HUES64 (cell line): ENCODE data around the gene SH2D3A.

ENCODE experiments used
- H3K27ac ChIP-seq: 2 replicates; pipeline ENCODE4 v1.7.0; 2013; ENCODE audit warnings: low read depth, low read length, inconsistent platforms
- H3K27me3 ChIP-seq: 2 replicates; pipeline ENCODE4 v1.6.1; 2013; ENCODE audit warnings: mild to moderate bottlenecking, low read length; ENCODE audit not compliant: insufficient read depth
- H3K36me3 ChIP-seq: 2 replicates; pipeline ENCODE4 v1.6.1; 2013; ENCODE audit warnings: mild to moderate bottlenecking, low read length; ENCODE audit not compliant: insufficient read depth
- H3K4me1 ChIP-seq: 2 replicates; pipeline ENCODE4 v1.6.1; 2013; ENCODE audit warnings: mild to moderate bottlenecking, low read length, moderate library complexity; ENCODE audit not compliant: insufficient read depth
- H3K4me3 ChIP-seq: 2 replicates; pipeline ENCODE4 v1.5.1; 2013; ENCODE audit warnings: mild to moderate bottlenecking, low read length, moderate library complexity
- H3K9ac ChIP-seq: 2 replicates; pipeline ENCODE4 v1.6.1; 2013; ENCODE audit warnings: mild to moderate bottlenecking, low read depth, low read length
- H3K9me3 ChIP-seq: 2 replicates; pipeline ENCODE4 v1.6.1; 2013; ENCODE audit warnings: low read depth, low read length; ENCODE audit not compliant: insufficient read depth
- WGBS: fragments of 150-250, 120-280 bp; methylation state at CpG from one replicate; pipeline ENCODE4 v1.1.7; 2013; ENCODE audit warnings: missing lambda C conversion rate; 5-methylcytosine and 5-hydroxymethylcytosine counted together

The SH2D3A gene

DNA sequence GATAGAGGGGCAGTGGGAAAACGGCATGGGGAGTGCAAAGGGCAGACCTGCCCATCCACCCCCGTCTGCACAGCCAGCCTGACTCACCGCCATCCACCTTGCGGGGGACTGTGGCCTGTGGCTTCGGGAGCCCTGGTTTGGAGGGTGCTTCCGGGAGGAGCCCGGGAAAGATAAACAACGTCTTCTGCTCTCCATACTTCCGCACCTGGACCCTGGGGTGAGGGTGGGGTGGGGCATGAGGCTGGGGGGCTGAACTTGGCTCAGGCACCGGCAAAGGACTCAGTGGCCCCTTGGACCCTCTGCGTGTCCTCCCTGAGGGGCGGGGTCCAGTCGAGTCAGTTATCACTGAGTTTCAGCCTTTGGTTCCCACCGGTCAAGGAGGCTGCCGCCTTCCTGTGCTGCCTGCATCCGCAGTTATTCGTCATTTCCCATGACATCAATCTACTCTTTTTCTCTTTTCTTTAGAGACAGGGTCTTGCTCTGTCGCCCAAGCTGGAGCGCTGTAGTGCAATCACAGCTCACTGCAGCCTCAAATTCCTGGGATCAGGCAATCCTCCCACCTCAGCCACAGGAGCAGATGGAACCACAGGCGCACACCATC is 33.0 kb downstream of the SH2D3A start:
- H3K9ac ChIP-seq, result no peak overlapping the region
- WGBS, result 89% methylated on average over 20 of the region's 20 CpGs
- H3K27me3 ChIP-seq, result no peaks in the 10 kb centered on the region
- no peaks in the 10 kb centered on the region for H3K9me3 ChIP-seq
- no peak overlapping the region for H3K4me3 ChIP-seq
- no peak overlapping the region for H3K27ac ChIP-seq
- peaks cover 26% of the 10 kb centered on the region for H3K4me1 ChIP-seq
- no peaks in the 10 kb centered on the region for H3K36me3 ChIP-seq

DNA sequence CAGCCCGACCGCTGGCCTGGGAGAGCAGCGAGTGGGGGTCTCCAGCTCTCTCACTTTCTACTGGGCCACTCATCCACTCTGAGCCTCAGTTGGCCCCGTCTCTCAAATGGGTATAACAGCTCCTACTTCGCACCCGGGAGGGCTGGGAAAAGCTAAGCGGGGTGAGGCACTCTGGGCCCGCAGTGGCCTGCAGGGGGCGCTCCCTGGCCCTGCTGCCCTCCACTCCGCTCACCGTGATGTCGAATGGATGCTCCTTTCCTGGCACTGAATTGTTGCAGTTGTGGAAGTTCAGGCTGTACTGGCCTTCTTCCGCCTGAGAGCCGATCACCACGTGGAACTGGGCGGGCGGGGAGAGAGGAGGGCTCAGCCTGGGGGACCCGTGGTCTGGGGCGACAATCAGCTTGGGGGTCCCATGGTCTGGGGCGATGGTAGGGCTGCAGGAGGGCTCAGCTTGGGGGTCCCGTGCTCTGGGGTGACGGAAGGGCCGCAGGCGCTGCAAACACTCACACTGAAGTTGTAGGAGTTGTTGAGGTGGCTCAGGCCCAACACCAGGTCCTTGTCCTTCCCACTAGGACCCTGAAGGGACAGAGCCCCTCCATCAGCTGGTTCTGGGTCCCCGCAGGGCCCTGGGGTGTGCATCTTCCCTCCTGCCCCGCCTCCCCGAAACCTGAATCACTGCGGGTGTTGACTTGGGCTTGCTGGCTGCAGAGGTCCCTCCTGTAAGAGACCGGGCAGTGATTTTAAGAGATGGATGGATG is 33.7 kb downstream of the SH2D3A start:
- Histone ChIP-seq H3K36me3 (no peaks in the 10 kb centered on the region), H3K9me3 (no peaks in the 10 kb centered on the region), H3K4me1 (peaks cover 19% of the 10 kb centered on the region), H3K9ac (no peak overlapping the region), H3K27ac (no peak overlapping the region), H3K27me3 (no peaks in the 10 kb centered on the region), H3K4me3 (no peak overlapping the region)
- 91% methylated on average over 29 of the region's 29 CpGs for WGBS

- Histone ChIP-seq H3K27me3 (no peaks in the 10 kb centered on the region), H3K27ac (no peak overlapping the region), H3K36me3 (no peaks in the 10 kb centered on the region), H3K4me1 (peaks cover 12% of the 10 kb centered on the region), H3K4me3 (no peak overlapping the region), H3K9me3 (no peaks in the 10 kb centered on the region), H3K9ac (no peak overlapping the region)
- 95% methylated on average over 21 of the region's 21 CpGs for WGBS
These were observed 34.4 kb downstream of the SH2D3A start for GRCh38 chr19:6732803-6733337.

DNA sequence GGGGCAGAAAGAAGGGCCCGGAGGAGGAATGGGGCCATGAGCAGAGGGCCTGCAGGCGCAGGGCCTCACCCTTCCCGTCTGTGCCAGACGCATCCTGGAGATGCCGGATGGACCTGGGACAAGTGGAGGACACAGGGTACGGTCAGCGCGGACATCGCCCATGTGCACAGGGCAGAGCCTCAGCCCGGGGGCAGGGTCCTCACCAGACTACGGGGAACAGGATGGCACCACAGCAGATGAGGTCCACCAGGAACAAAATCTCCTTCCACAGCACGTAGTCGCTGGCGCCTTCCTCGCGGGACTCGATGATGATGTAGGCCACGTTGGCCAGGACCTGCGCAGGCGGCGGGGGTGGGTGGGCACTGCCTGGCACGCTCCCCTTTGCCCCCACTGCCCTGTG is 35.4 kb downstream of the SH2D3A start:
- H3K27ac ChIP-seq, result no peak overlapping the region
- no peak overlapping the region for H3K4me3 ChIP-seq
- 93% methylated on average over 22 of the region's 22 CpGs for WGBS
- no peaks in the 10 kb centered on the region for H3K9me3 ChIP-seq
- no peaks in the 10 kb centered on the region for H3K36me3 ChIP-seq
- no peak overlapping the region for H3K9ac ChIP-seq
- H3K4me1 ChIP-seq, result 0 out of 2 replicates have a peak, but pooled peaks cover 12% of the 10 kb centered on the region
- H3K27me3 ChIP-seq, result no peaks in the 10 kb centered on the region

- H3K36me3 ChIP-seq, result no peaks in the 10 kb centered on the region
- 95% methylated on average over 30 of the region's 30 CpGs for WGBS
- H3K4me1 ChIP-seq, result 0 out of 2 replicates have a peak, but pooled peaks cover 11% of the 10 kb centered on the region
- H3K9ac ChIP-seq, result no peak overlapping the region
- H3K27me3 ChIP-seq, result no peaks in the 10 kb centered on the region
- no peak overlapping the region for H3K27ac ChIP-seq
- H3K4me3 ChIP-seq, result no peak overlapping the region
- H3K9me3 ChIP-seq, result no peaks in the 10 kb centered on the region
These were observed 36.1 kb downstream of the SH2D3A start for GRCh38 chr19:6730941-6731670.

DNA sequence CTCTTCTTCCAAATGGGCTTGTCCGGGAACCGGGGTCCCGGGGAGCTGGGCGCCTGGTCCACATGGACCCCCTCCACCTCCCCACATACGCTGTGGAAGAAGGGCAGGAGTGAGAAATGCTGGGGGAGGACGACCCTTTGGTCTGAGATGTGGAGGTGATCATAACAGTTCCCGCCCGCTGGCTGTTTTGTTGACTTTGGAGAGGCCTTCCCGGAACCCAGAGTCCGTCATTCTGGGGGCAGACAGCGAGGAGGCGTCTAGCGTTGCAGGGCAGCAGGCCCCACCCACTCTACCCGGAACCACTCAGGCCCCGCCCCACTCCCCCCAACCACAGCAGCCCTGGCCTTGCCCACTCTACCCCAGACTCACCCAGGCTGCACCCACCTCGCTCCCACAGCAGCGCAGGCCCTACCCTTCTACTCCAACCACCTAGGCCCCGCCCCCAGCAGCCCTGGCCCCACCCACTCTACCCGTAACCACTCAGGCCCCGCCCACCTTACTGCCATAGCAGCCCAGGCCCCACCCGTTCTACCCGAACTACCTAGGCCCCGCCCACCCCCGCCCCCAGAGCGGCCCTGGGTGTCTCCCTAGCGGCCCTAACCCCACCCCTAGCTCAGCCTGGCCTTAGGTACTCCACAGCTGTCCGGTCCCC is 37.0 kb downstream of the SH2D3A start:
- H3K27ac ChIP-seq, result no peak overlapping the region

DNA sequence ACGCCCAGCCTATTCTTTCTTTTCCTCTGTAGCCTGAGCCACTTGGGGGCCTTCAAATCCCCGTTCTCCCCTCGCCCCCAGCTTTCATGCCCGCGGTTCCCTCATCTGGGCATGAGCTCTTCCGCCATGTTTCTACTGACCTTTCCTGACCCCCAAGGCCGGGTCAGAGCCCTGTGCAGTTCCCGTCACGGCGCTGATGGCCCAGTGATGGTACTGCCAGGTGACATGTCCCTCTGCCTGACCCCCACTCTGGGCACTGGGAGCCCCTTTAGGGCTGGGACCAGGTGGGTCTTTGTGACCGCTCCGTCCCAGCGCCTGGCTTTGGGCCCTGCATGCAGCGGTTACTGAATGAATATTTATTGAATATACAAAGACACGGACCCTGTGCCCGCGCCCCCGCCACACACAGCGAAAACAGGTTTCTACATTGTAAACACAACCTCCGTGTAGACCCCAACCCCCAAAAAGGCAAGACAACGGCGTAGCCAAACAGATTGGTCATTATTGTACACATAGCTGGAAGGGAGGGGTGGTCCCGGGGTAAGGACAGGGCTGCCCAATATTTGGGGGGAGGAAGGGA is 37.6 kb downstream of the SH2D3A start:
- no peak overlapping the region for H3K9ac ChIP-seq
- H3K4me1 ChIP-seq, result no peaks in the 10 kb centered on the region
- WGBS, result 95% methylated on average over 23 of the region's 23 CpGs
- H3K27me3 ChIP-seq, result no peaks in the 10 kb centered on the region
- H3K9me3 ChIP-seq, result no peaks in the 10 kb centered on the region
- peak overlapping the region; percentile 33 for H3K4me3 ChIP-seq
- no peaks in the 10 kb centered on the region for H3K36me3 ChIP-seq
- no peak overlapping the region for H3K27ac ChIP-seq

More for the DNA sequence above, 37.0 kb downstream of the SH2D3A start:
- 0 out of 2 replicates have a peak, but pooled peaks cover 3% of the 10 kb centered on the region for H3K4me1 ChIP-seq
- peak overlapping the region; percentile 33 for H3K4me3 ChIP-seq
- no peaks in the 10 kb centered on the region for H3K36me3 ChIP-seq
- no peaks in the 10 kb centered on the region for H3K27me3 ChIP-seq
- H3K9me3 ChIP-seq, result no peaks in the 10 kb centered on the region
- WGBS, result 89% methylated on average over 23 of the region's 27 CpGs
- H3K9ac ChIP-seq, result no peak overlapping the region

- 83% methylated on average over 8 of the region's 8 CpGs for WGBS
- Histone ChIP-seq H3K4me3 (no peak overlapping the region), H3K27ac (no peak overlapping the region), H3K9me3 (no peaks in the 10 kb centered on the region), H3K27me3 (no peaks in the 10 kb centered on the region), H3K4me1 (no peaks in the 10 kb centered on the region), H3K36me3 (no peaks in the 10 kb centered on the region), H3K9ac (no peak overlapping the region)
These were observed 38.9 kb downstream of the SH2D3A start for GRCh38 chr19:6728346-6728745.

DNA sequence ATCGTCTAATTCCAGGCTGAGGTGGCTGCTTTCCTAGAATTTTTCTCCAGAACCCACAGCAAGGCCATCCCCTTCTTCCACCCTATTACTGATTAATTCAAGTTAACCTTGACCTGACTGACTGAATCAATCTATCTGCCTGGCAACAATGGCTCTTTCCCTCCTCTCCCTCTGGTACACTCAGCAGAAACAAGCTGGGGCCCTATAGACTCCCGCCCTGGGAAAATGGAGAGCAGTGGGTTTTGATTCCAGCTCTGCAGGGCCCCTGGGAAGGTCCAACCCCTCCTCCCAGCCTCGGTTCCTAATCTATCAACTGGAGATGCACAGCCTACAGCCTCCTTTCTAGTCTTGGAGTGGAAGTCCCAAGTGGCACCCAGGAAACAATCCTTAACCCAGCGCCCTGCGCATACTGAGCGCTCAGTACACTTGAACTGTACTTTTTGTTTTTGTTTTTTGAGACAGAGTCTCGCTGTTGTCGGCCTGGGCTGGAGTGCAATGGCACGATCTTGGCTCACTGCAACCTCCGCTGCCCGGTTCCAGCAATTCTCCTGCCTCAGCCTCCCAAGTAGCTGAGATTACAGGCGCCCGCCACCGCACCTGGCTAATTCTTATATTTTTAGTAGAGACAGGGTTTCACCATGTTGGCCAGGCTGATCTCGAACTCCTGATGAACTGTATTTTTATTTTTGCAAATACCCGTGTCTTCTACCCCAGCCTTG is 41.6 kb downstream of the SH2D3A start:
- Histone ChIP-seq H3K9ac (no peak overlapping the region), H3K4me3 (no peak overlapping the region), H3K4me1 (no peaks in the 10 kb centered on the region), H3K27ac (no peak overlapping the region), H3K27me3 (no peaks in the 10 kb centered on the region), H3K36me3 (no peaks in the 10 kb centered on the region), H3K9me3 (no peaks in the 10 kb centered on the region)
- WGBS, result 89% methylated on average over 16 of the region's 16 CpGs
